Liver (tissue), 3 donors: ENCODE results near the gene SERPINB1.

Experiments used
- EGR1 ChIP-seq, 2 donors: IDR thresholded peaks; 2 replicates each; pipeline ENCODE4 v1.6.1; 2016 to 2018; ENCODE audit warnings: antibody characterized with exemption in 2 of 2, low read depth in 2 of 2
- GABPA ChIP-seq, 2 donors: IDR thresholded peaks in 1 of 2; conservative IDR thresholded peaks in 1 of 2; 2 replicates each; pipeline ENCODE4 v1.6.1; 2016; ENCODE audit warnings: antibody characterized with exemption in 2 of 2, mild to moderate bottlenecking in 1 of 2, moderate library complexity in 1 of 2
- JUND ChIP-seq, 2 donors: IDR thresholded peaks; 2 replicates each; pipeline ENCODE4 v1.6.1; 2016; ENCODE audit warnings: antibody characterized with exemption in 2 of 2
- RAD21 ChIP-seq, 2 donors: IDR thresholded peaks; 2 replicates each; pipeline ENCODE4 v1.6.1; 2016; ENCODE audit warnings: antibody characterized with exemption in 2 of 2, mild to moderate bottlenecking in 2 of 2
- REST ChIP-seq: IDR thresholded peaks from 2 replicates; pipeline ENCODE4 v1.6.1; 2016; ENCODE audit warnings: antibody characterized with exemption, mild to moderate bottlenecking
- ZBTB33 ChIP-seq: IDR thresholded peaks from 2 replicates; pipeline ENCODE4 v1.6.1; 2016; ENCODE audit warnings: antibody characterized with exemption
- TF ChIP-seq, protein P1 (sequence below): fragments of 150-350 bp; IDR thresholded peaks from 2 replicates; pipeline ENCODE4 v1.5.1; 2017; ENCODE audit warnings: improper control_type of control experiment, low read depth, low read length; ENCODE audit not compliant: missing input control
- donor health status: healthy.
- donor health status: healthy.

DNA sequence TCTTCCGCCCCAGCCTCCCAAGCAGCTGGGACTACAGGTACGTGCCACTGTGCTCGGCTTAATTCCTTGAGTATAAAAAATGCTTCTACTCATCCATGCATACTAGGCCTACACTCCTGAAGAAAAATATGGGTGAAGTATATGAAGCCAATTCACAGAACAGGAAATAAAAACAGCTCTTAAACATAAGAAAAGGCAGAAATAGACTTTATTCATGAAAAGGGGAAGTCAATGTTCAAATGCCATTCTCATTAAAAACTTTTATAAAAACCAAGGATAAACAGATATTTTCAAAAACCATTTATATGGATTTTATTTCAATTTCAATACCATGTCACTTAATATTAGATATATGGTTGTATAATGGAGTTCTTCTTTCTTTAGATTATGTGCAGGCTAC is 43.1 kb upstream of the SERPINB1 start:
- TF ChIP-seq, protein P1, sequence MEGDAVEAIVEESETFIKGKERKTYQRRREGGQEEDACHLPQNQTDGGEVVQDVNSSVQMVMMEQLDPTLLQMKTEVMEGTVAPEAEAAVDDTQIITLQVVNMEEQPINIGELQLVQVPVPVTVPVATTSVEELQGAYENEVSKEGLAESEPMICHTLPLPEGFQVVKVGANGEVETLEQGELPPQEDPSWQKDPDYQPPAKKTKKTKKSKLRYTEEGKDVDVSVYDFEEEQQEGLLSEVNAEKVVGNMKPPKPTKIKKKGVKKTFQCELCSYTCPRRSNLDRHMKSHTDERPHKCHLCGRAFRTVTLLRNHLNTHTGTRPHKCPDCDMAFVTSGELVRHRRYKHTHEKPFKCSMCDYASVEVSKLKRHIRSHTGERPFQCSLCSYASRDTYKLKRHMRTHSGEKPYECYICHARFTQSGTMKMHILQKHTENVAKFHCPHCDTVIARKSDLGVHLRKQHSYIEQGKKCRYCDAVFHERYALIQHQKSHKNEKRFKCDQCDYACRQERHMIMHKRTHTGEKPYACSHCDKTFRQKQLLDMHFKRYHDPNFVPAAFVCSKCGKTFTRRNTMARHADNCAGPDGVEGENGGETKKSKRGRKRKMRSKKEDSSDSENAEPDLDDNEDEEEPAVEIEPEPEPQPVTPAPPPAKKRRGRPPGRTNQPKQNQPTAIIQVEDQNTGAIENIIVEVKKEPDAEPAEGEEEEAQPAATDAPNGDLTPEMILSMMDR = no peak
- no peak for TF ChIP-seq RAD21 (IDR thresholded peaks at IDR 0.05)
- TF ChIP-seq REST = no peak
- no peak for TF ChIP-seq JUND (IDR thresholded peaks at IDR 0.05)
- TF ChIP-seq GABPA (IDR thresholded peaks at IDR 0.05 in 1 of 2, conservative IDR thresholded peaks at IDR 0.05 in 1 of 2) = no peak
- TF ChIP-seq ZBTB33 = no peak
- no peak for TF ChIP-seq EGR1 (IDR thresholded peaks at IDR 0.05; ENCODE audit: low read depth in 2 of 2)
